Breast epithelium (tissue), 3 donors: ENCODE results near the gene TEKTIP1.

Experiments used
- CTCF ChIP-seq, 3 donors: fragments of 450-650 bp; IDR thresholded peaks; one replicate each; pipeline ENCODE4 v1.5.1; 2016 to 2017; ENCODE audit warnings: antibody characterized with exemption in 3 of 3, mild to moderate bottlenecking in 3 of 3, moderate library complexity in 3 of 3
- POLR2AphosphoS5 ChIP-seq, 3 donors: sonication (generic); formaldehyde crosslinking; IDR thresholded peaks; one replicate each; pipeline ENCODE4 v1.6.1; 2017; ENCODE audit warnings: antibody characterized with exemption in 3 of 3

- no peak for TF ChIP-seq CTCF (IDR thresholded peaks at IDR 0.05)
- no peak for TF ChIP-seq POLR2AphosphoS5 (IDR thresholded peaks at IDR 0.05)
Observed at GRCh38 chr19:3539756-3540118, 763 bp downstream of the TEKTIP1 start.
